GM21360 (cell line): ENCODE results near the gene EVC2.

ENCODE experiments used
- ATAC-seq: cut with Tn5 transposase; IDR thresholded peaks from one replicate; pipeline ENCODE4 v1.9.1; 2021; ENCODE audit warnings: mild to moderate bottlenecking, moderate library complexity; ENCODE audit not compliant: unreplicated experiment

EVC2 gene

DNA sequence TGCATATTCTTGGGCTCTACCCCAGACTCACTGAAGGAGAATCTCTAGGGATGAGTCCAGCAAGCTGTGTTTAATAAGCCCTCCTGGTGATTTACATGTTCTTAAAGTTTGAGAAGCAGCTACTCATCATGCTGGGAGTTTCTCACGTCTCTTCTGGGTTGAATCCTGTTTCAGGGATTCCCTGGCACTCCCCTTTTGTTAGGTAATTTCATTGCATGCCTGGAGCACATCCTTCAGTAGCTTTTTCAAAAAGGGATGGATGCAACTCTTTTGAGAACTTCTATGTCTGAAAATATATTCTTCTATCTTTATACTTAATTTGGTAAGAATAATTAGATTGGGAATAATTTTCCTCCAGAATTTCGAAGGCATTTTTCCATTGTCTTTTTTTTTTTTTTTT, 7.0 kb upstream of the EVC2 start:
- ATAC-seq, result no peak

DNA sequence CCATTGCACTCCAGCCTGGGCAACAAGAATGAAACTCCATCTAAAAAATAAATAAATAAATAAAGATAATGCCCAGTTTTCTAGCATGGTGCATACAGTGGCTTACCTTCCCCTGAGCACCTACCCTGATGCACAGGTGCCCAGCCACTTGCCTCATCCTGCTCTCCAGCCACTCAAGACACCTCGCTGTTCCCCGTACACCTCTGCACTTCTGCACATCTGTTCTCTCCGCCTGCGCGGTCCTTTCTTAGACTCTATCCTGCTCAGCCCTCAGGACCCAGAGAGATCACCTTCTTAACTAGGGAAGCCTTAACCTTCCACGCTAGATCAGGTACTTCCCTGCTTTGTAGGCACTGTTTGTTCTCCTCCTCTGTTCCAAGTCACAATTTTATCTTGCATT, 5.5 kb upstream of the EVC2 start:
- ATAC-seq, result no peak

DNA sequence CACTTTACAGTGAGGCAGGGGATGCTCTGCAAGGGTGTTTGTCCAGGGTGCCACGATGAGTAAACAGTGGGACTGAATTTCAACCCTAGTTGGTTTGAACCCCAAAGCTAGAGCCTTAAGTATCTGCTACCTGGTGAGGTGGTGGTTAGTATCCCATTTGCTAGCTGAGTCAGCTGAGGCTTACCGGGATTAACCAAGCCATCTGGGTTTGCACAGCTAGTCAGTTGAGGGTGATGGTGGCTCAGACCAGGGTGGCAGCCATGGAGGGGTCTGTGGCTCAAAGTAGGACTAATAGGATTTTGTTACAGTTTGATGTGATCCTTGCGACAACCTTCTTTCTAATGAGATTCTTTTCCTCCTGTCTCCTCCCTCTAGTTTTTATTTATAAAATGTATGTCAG, 4.6 kb upstream of the EVC2 start:
- no peak for ATAC-seq

DNA sequence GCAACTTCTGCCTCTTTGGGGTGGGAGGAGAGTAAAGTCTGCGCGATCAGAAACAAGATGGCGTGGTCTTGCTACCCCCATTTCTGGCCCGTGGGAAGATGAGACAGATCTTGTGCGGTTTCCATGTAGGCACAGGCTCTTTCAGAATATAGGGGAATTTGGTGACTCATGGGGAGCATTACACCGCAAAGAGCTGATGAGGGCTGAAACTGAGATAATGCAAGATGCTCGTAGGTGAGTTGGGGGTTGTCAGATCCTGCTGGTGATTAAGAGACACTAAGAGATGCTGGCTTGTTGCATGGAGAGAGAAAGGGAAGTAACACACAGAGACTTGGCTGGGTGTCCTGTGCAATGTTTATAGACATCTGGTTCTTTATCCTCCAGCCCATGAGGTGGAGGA, 4.2 kb upstream of the EVC2 start:
- ATAC-seq, result peak; percentile 48

DNA sequence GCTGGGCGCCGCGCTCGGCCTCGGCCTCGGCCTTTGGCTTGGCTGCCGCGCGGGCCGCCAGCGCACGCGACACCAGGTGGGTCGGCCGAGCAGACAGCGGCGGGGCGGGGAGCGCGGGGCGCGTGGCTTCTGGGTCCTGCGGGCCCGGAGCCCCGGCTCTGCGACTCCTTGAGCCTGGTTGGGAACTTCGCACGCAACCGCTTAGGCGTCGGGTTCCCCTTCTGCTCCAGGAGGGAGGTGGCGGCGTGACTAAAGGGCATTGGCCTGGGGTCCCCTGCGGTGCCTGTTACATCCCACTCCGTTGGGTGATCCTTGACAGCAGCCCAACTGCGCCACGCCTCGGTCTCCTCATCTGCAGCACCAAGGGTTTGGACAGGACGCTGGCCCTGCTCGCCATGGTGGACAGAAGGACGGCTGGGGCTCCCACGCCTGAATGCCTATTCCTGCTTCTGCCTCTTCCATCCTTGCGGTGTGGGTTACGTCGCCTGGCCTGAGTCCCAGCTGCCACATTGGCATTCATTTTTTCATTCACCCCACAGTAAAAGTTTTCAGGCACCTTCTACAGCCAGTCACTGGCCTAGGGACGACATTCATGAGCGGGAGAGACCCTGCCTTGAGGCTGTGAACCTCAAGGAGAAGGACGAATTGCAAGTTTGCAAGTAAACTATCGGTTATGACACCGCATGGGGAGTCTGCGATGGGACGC, 3.3 kb upstream of the EVC2 start:
- peak; percentile 16 for ATAC-seq

DNA sequence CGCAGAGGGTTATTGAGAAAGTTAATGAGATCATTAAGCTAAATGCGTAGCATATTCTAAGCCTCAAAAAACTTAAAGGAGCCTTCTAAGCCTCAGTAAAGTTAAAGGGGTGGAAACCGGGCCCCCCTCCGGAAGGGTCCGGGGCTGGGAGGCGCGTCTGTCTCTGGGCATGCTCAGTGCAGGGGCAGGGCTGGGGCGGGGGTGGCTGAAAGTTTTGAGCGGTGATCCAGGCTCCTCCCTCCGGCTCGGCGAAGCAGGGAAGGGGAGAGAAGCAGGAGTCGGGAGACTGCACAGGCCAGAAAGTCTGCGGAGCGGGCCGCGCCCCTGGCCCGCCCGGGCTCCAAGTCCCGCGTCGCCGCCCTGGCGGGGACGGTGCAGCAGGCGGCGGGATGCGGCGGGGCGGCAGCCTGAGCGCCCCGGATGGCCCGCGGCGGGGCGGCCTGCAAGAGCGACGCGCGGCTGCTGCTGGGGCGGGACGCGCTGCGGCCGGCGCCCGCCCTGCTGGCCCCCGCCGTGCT, 2.7 kb upstream of the EVC2 start, which contains the start of gene EVC:
TSS of gene EVC (plus strand) at position 241 of the 518 bp plus-strand sequence. CDS start at position 421, 180 bp downstream.
- peak; percentile 45 for ATAC-seq

DNA sequence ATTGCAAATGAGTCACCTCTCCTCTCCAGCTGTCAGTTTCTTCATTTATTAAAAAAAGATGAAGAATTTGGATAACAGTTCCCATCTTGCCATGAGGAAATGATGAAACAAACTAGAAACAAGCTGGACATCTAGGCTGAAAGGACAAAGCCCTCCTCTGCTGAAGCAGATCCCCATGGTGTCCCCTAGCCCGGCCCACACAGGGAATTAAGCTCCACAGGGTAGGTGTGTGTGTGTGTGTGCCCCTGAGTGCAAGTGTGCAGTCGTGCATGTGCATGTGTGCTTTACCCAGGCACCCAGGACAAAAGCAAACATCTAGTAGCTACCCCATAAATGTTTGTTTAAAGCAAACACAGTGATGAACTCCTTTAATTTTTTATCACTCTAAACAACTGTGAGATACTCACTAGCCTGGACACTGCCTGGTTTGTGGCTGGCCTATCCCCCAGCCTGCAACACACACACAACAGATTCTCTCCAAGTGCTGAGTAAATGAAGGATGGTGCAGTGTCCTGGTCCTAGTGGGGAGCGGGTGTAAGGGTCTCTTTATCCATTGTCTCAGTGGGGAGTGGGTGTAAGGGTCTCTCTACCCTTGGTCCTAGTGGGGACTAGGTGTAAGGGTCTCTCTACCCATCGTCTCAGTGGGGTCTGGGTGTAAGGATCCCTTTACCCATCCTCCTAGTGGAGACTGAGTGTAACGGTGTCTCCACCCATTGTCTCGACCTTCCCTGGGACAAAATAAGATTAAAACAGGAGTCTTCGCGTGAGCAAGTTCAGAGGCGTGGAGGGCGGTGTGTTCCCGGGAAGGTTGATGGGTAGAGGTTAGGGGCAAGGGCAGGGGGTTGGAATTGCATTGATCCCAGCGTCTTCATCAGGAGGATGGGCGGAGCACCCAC, 2.0 kb upstream of the EVC2 start:
- peak; percentile 13 for ATAC-seq

DNA sequence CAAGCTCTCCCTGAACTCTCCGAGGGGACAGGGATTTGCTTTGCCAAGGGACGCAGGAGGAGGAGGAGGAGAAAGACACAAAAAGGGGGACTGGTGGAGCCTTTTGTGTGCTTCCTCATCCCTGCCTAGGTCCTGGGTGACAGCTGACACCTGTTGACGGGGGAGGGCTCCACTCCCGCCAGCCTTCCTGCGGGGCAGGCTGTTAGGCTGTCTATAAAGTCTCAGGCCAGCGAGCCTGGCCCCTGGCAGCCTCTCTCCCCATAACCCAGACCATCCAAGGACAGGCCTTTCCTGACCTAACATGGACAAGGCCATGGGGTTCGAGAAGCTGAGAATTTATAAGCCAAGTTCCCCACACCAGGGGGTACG, 832 bp upstream of the EVC2 start:
- ATAC-seq, result no peak

DNA sequence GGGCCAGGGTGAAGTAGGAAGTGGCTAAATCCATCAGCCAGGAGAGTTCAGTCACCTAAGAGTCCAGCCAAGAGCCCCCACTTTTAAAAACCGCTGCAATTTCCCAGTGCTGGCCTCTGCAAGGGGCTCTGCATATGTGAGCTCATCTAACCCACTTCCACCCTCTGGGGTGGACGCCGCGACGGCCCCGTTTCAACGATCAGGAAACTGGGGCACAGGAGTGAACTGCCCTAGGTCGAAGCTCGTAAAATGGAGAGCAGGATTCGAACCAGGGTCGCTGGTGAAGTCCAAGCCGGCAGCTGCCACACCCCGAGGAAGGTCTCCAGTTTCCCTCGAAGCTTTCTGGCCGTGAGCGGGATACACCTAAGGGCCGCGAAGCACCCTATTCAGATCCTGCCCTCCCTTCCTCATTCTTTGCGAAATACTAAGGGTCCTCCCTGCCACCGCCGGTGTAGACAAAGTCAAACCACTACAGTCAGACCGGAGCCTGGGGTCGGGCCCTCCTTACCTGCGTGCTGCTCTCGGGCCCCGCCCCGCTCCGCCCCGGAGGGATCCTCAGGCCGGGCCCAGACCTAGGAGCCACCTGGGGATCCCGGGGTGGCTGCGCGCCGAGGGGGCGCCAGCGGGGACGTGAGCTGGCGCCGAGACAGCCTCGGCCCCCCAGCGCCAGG, 446 bp downstream of the EVC2 start:
- no peak for ATAC-seq

DNA sequence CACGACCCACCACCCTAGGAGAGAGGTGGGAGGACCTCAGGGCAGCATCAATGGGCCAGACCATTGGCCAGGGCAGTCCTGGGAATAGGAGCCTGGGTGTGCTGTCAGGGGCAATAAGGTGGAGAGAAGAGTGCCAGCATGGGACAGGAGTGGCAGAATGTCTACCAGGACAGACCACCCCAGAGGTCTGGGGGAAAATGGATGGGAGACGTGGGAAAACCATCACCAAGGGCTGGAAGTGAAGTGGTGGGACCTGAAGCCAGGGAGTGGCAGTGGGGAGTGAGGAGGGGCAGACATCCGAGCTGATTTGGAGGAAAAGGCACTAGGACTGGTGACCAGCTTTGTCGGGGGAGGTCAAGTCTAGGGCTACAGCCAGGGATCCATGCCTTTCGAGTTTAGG, 993 bp downstream of the EVC2 start:
- ATAC-seq, result no peak

DNA sequence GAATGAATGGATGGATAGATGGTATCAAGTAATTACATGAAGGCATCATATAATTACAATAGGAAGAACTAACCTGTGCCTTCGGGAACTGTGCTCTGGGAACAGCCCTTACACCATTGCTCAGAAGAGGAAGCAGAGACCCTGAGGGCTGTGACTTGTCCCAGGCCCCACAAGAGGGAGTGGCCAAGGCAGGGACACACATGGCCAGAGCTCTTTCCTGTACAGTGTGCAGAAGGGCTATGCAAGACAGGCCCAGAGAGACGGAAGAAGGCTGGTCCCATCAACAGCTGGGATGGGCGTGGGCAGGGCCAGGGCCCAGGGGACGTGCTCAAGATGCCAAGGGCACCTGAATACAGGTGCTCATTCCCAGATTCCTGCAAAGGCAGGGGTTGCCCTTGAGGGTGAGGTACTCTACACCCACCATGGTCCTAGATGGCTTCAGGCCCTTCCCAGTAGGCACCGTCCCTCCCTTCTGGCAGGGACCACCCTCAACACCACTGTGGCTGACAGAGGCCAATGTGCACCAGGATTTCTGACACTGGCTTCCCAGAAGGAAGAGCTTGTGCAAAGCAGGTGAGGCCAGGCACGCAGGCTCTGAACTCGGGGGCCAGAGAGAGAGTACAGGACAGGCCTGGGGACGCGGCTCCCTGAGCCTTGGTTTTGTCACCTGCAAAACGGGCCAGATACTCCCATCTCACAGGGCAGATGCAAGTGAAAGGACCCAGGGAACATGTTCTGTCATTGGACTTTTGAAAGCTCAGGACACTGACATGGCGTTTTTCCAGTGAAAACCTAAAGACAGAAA, 1.7 kb downstream of the EVC2 start:
- no peak for ATAC-seq

DNA sequence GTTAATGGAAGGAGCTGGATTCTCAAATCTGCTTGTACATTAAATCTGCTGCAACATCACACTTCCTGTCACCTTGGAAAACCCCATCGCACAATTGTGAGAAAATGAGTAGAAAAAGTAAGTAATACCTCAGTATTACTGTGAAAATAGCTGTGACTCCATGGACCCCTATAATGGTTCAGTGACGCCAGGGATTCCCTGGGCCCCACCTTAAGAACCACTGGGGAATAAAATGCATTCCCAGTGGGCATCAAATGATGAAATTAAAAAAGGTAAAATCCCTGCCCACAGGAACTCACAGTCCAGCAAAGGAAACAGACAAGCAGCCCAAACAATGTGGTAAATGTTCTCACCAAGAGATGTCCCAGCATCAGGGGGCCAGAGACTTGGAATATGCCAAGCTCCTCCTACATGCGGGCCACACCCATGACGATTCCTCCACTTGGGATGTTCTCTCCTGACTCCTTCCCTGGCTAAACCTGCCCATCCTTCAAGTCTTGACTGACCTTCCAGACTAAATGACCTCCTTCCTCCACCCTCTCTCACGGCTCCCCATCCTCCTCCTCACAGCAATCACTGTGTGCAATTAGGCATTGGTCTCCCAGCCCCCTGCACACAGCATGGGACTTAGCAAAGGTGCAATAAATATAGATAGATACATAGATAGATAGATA, 2.6 kb downstream of the EVC2 start:
- ATAC-seq, result no peak

DNA sequence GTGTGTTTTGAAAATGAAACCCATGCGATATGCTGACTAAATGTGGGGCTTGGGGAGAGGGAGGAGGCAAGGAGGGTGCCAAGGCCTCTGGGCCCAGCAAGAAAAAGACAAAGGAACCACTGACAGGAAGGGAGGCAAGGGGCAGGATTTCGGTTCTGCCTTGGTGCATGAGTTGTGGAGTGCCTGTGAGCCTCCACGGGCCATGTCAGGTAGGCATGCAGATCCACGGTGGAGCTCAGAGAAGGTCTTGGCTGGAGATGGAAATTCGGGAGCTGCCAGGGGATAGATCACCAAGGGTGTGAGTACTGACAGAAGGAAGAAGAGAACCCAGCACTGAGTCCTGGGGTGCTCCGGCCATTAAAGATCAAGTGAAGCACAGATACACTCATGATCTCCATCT, 4.1 kb downstream of the EVC2 start:
- no peak for ATAC-seq

DNA sequence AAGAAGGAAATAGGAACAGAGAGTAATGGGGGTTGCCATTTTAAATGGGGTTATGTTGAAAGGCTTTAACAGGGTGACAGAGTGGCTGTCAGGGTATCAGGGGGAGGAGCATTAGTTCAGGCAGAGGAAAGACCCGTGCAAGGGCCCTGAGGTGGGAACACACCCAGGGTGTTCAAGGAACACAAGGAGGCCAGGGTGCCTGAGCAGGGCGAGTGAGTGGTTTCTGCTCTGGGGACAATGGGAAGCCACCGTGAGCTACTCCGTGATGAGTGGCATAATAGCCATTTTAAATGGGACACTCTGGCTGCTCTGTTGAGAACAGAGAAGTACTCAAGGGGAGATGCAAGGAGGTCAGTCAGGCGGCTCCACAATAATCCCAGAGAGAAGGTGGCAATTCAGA, 4.5 kb downstream of the EVC2 start:
- ATAC-seq, result no peak

DNA sequence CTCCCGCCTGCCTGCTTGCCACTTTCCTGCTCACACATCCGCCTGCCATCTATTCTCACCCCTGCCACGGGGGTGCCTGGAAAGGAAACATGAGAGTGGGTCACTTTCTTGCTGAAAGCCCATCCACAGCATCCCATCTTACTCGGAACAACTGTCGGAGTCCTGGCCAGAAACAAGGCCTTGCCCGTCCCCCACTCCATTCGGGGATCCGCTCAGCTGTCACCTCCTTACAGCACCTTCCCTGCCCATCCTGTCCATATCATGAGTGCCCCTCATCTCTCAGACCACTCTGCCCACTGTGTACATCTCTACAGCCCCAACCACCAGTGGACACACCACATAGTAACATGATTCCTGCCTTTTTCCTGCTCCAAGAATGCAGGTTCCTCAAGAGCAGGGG, 6.4 kb downstream of the EVC2 start:
- no peak for ATAC-seq

DNA sequence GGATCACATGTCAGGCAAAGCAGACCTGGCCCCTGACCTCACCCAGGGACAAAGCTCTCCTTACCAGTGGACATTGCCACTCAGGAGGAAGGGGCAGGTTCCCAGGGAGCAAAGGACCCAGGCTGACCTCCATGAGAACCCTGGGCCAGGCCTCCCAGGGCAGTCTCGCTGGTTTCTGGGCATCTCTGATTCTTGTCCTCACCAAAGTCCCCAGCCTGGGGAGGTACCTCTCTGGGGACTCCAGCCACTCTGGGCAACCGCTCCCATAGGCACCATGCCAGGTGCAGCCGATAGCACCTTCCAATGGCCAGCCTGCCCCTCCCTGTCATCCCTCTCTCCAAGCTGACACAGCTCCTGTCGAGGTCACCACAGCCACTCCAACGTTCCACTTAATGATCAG, 7.9 kb downstream of the EVC2 start:
- no peak for ATAC-seq

DNA sequence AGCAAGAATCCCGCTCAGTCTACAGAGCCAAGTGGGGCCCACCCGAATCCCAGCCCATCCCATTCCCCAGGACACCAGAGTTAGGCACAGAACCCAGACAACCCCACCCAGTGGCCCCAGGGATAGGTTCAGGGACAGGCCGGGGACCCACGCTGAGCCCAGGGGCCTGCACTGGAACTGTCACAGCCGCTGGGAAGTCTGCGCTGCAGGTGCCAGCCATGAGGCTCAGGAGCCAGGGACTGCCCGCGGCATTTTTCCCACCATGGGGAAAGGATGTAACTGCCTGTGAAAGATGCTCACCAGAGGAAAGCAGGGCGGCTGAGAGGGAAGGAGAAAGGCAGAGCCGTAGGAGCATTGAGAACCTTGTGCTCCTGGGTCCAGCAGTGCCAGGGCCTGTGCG, 12.0 kb downstream of the EVC2 start:
- ATAC-seq, result no peak

DNA sequence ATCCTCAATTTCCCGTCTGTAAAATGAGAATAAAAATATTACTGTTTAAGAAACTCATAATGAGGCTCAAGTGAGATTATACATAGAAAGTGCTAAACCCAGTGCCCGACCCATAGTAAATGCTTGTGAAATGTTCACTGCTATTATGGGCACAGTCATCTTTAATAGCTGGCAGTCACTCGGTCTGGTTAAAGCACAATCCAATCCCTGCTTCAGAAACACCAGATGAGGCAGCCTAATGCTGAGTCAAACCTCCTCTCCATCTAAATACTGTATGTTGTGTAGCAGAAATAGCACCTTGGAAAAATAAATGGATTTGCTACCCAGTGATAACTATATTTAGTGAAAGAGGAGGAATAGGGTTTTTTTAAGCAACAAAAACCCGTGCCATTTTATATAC, 14.5 kb downstream of the EVC2 start:
- no peak for ATAC-seq

DNA sequence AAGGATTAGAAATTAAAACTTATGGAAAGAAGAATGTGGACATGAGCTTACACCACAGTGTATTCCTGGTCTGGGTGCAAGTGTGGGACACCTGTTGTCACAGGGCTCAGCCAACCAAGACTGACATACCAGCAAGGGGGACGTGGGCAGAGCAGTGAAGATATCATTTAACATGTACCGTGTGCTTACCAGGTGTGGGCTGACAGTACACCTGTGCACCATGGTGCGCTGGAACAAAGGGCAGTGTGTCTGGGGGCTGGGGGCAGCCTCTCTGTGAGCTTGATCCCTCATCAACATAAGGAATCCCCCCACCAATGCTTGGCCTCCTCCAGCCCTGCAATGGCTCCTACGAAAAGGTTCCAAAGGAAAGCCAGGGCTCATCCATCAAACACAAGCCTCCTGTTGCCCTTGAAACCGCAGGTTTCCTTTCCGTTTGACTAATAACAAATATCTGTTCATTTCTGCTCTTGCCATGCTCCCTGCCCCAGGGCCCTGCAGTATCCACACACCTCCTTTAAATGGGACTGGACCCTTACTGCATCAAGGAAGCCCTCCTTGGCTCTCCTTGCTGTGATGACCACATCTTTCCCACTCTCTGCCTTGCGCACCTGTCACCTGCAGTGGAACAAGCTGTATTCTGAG, 16.7 kb downstream of the EVC2 start:
- no peak for ATAC-seq

DNA sequence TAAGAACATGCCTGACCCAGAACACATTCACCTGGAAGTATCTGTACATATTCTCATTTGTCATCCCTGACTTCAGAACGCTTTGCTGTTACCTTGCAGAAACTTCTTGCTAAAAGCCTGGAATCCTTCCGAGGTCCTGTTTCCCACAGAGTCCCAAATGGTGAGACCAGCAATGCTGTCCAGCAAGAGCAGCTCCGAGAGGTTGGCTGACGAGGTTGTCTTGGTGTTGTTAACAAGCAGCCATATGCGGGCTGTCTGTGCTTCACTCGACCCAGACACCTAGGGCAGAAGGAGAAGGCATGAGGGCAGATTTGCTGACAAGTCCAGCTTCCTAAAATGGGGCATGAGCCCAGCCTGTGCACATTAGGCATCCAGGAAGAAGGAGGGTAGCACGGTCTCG, 19.3 kb downstream of the EVC2 start:
- no peak for ATAC-seq
